22Rv1 (cell line): ENCODE measurements around the gene SMG7.

Source experiments
- CTCF ChIP-seq: fragments of 450-650 bp; IDR thresholded peaks from 2 replicates; pipeline ENCODE4 v1.5.1; 2017; ENCODE audit warnings: mild to moderate bottlenecking
- ZFX ChIP-seq: fragments of 450-650 bp; IDR thresholded peaks from 2 replicates; pipeline ENCODE4 v1.6.1; 2017; ENCODE audit warnings: antibody characterized with exemption, borderline replicate concordance

DNA sequence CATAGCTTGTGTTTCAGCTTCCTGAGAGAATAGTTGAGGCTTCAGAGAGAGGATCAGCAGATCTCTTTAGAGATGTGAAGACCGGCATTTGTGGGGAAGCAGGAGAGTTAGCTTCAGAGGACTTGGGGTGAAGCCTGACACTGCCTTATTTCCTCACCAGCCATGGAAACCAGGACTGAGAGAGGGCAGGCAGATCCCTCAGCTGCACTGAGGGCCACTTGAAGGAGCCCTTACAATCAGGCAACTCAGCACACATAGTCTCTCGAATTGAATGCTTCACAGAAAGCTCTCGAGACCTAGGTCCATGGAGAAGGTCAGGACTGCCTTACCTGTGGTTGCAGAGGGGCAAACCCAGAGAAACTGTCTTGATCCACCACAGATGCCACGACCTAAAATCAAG lies 98.2 kb downstream of the SMG7 start:
- TF ChIP-seq CTCF (no peak), ZFX (no peak)
